Ovary (tissue), 9 donors: ENCODE data around the gene C17orf113. TPM values are rescaled to one million over a fixed set of nuclear protein-coding genes. Genes with fewer than 3 reads are reported as not detected.
"Not testable (repeated sequence)": the region's sequence is repeated elsewhere in the genome, so short reads cannot be mapped to it uniquely, and the experiment has no call there.

Experiments used
- DNase-seq, 5 donors: peaks; one replicate each; pipeline ENCODE4 v3.0.0-alpha.2; 2019 to 2020
- H3K27ac ChIP-seq, 2 donors: fragments of 200-600 bp; one replicate each; pipeline versions ENCODE4 v1.5.1 to v1.8.0; 2019 to 2022
- H3K27me3 ChIP-seq: fragments of 200-600 bp; one replicate; pipeline ENCODE4 v1.8.0; 2022
- H3K36me3 ChIP-seq: fragments of 200-600 bp; sonication (generic); one replicate; pipeline ENCODE4 v1.5.1; 2019
- H3K4me1 ChIP-seq: one replicate; pipeline ENCODE4 v1.8.1; 2013; ENCODE audit warnings: mild to moderate bottlenecking, moderate library complexity; ENCODE audit not compliant: insufficient read depth
- H3K4me3 ChIP-seq: fragments of 200-600 bp; sonication (generic); one replicate; pipeline ENCODE4 v1.5.1; 2017
- H3K9me3 ChIP-seq, 2 donors: fragments of 200-600 bp in 1 of 2; sonication (generic) in 1 of 2; one replicate each; pipeline versions ENCODE4 v1.5.1 to v1.8.1; 2013 to 2019; ENCODE audit warnings: mild to moderate bottlenecking in 1 of 2, moderate library complexity in 1 of 2
- CTCF ChIP-seq, 3 donors: fragments of 450-650 bp in 2 of 3; fragments of 200-600 bp in 1 of 3; IDR thresholded peaks; one replicate each; pipeline versions ENCODE4 v1.5.1 to v1.8.0; 2016 to 2022; ENCODE audit warnings: antibody characterized with exemption in 3 of 3, mild to moderate bottlenecking in 1 of 3
- EP300 ChIP-seq: sonication (generic); formaldehyde crosslinking; IDR thresholded peaks from one replicate; pipeline ENCODE4 v1.6.1; 2017; ENCODE audit warnings: antibody characterized with exemption
- POLR2A ChIP-seq: fragments of 450-650 bp; IDR thresholded peaks from one replicate; pipeline ENCODE4 v1.6.1; 2017; ENCODE audit warnings: antibody characterized with exemption, mild to moderate bottlenecking, moderate library complexity
- WGBS, 3 donors: extraction: QIAGEN DNeasy Blood & Tissue Kit in 1 of 3; methylation state at CpG; one replicate each; pipeline versions ENCODE4 v1.1.5 to v1.1.7; 2013 to 2017; 5-methylcytosine and 5-hydroxymethylcytosine counted together
- intact Hi-C, 4 donors: fragments of 100-400 bp; cut with DNase I; formaldehyde crosslinking; loops; one replicate each; pipeline versions ENCODE4 v1.11.0 to v1.15.1; 2022 to 2023
- polyA plus RNA-seq, 2 donors: library from polyadenylated mRNA; stranded (reverse); fragments of 200-250 nt in 1 of 2; fragments of 350-450 nt in 1 of 2; fragmentation: Illumina TruSeq in 1 of 2; extraction: RNeasy Lipid Tissue Mini Kit (QIAGEN cat#74804) in 1 of 2; gene quantifications; one replicate each; pipeline ENCODE4 v1.2.3, GENCODE V29; 2013 to 2014
- total RNA-seq, 7 donors: library from RNA; depleted of rRNA in 2 of 7; stranded (reverse); fragments of >200 nt in 2 of 7; fragmentation: NEBNext Ultra II Directional in 3 of 7; extraction: Animal tissue kit (Norgen Biotek cat#: 25700) in 3 of 7; gene quantifications; one replicate each; pipeline versions ENCODE4 v1.1.0 to v1.2.4, GENCODE V29; 2016 to 2023
- donor health status: DM: no; HTN: no; CAD: no; lungs with moderate emphysema.
- donor health status: DM: no; HTN: no; CAD: no.
- donor health status: Bipolar disorder and iron deficiency.
- donor health status: DM: yes; HTN: yes; CAD: no.
- donor health status: DM: no; HTN: no; CAD: no.
- donor health status: DM: yes; HTN: yes; CAD: no.

C17orf113 gene
- total and polyA plus RNA-seq, 9 donors = 0.67 to 3.9 (median 2.5) TPM

DNA sequence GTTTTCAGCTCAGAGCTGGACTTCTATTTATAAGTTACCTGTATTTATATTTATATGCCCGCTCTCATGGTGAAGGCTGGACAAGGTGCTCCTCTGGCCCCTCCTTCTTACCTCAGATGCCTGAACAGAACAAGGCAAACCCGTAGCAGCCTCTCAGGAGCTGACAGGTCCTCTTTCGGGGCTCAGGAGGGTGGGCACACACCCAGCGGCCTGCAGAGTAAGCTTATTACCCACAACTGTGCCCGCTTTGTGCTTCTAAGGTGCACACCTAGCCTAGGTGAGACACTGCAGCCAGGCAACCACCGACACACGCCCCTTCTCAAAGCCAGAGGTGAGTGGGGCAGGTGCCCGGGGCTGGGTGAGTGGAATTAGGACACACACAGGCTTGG lies 25.2 kb downstream of the C17orf113 start:
- Histone ChIP-seq H3K36me3 (no peaks in the 10 kb centered on the region), H3K4me1 (peaks cover 5% of the 10 kb centered on the region), H3K27me3 (no peaks in the 10 kb centered on the region), H3K9me3 (no peaks in the 10 kb centered on the region), H3K27ac (no peak overlapping the region), H3K4me3 (no peak overlapping the region)
- TF ChIP-seq EP300 (no peak), CTCF (IDR thresholded peaks at IDR 0.05) (no peak), POLR2A (no peak)
- DNase-seq = no peak
- WGBS, 3 donors = 55 to 64% (median 60%) methylated on average over 8 of the region's 8 CpGs
- intact Hi-C loops = loop anchor here in 3 of 4 donors (2.0 to 5.0 kb wide), 2 partner anchors 92 kb away; no protein-coding TSS in a partner anchor

GRCh38 chr17:42023524-42024349 lies 26.7 kb downstream of the C17orf113 start:
- TF ChIP-seq POLR2A = no peak
- no peak for TF ChIP-seq EP300
- no peak for TF ChIP-seq CTCF (IDR thresholded peaks at IDR 0.05)
- H3K27ac ChIP-seq = no peak overlapping the region

DNA sequence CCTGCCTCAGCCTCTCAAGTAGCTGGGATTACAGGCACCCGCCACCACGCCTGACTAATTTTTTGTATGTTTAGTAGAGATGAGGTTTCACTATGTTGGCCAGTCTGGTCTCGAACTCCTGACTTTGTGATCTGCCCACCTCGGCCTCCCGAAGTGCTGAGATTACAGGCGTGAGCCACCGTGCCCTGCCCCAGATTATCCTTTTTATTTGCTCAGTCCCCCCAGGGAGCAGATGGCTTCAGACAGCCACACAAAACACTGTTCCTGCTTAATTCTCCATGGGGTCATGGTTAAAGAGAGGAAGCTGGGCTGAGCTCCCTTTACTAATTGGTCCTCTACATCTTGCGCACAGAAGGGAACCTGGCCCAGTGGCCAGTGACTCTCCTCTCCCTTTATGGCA lies 29.6 kb downstream of the C17orf113 start:
- Histone ChIP-seq H3K4me1 (peaks cover 12% of the 10 kb centered on the region), H3K4me3 (peak overlapping the region; percentile 99)
- H3K27me3 ChIP-seq, H3K9me3 ChIP-seq, DNase-seq, H3K36me3 ChIP-seq, H3K27ac ChIP-seq: not testable (repeated sequence)
- intact Hi-C loops = loop anchor here in 1 of 4 donors (5.0 kb wide), 1 partner anchor 96 kb away; no protein-coding TSS in a partner anchor
- 73 to 77% (median 76%) methylated on average over 8 of the region's 8 CpGs for WGBS, 3 donors

More at GRCh38 chr17:42023524-42024349, 26.7 kb downstream of the C17orf113 start:
- WGBS, 3 donors = 64 to 75% (median 72%) methylated on average over 15 of the region's 15 CpGs
- peak in 1 of 5 donors; percentile 34 for DNase-seq
- H3K4me1 ChIP-seq = peaks cover 7% of the 10 kb centered on the region
- intact Hi-C loops = loop anchor here in 2 of 4 donors (2.0 to 5.0 kb wide), 2 partner anchors 93 to 94 kb away; no protein-coding TSS in a partner anchor
- no peaks in the 10 kb centered on the region for H3K9me3 ChIP-seq
- H3K27me3 ChIP-seq = no peaks in the 10 kb centered on the region
- no peaks in the 10 kb centered on the region for H3K36me3 ChIP-seq
- no peak overlapping the region for H3K4me3 ChIP-seq

DNA sequence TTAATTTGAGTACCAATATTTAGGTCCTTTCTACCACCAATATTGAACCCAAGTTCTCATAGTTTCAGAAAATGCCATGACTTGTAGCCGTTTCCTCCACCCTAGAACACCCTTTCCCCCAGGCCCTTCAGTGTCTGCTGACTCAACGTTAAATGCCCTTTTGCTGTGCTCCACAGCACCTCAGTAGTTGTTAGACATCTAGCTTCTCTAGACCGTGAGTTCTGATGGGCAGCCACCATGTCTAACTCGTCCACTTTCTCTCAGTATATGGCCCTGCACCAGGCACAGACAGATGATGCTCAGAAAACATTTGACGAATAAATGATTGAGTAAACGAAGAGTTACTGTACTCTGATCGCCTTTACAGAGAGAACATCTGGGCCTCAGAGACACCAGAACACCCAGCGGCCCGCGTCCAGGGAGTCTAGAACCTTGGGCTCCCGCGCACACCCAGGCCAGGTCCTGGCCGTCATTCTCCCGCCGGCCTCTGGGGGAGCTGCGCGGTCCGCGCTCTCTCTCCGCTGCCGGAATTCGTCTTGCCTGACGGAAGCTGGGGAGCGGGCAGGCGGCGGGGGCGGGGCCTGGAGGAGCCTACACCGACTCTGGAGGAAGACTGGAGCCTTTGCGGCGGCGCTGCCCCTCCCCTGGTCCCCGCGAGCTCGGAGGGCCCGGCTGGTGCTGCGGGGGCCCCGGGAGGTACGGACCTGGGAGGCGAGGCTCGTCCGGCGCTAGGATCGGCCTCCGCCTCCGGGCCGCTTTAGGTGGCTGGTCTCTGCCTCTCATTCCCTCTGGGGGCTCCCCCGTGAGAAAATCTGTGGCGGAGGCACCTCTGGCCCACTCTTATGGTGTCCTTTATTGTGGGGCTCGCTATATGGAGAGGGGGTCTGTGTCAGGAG lies 30.6 kb downstream of the C17orf113 start, which contains the start of gene NKIRAS2:
TSS of gene NKIRAS2 (plus strand) at position 582 of the 896 bp plus-strand sequence. CDS start 1,488 bp downstream, outside the sequence.
- peak within 1 kb of the TSS; percentile 3 to 76 for H3K27ac ChIP-seq
- intact Hi-C loops = loop anchor here in 2 of 4 donors (5.0 kb wide), 2 partner anchors 52 to 98 kb away; partner anchors contain the start of gene CNP (in 1 of the 2)
- DNase-seq = peak; percentile 89 to 94 (median 92)
- WGBS, 3 donors = 6 to 10% (median 6%) methylated on average over 29 to 49 of the region's 49 CpGs
- peaks cover 13% of the 10 kb centered on the region for H3K4me1 ChIP-seq
- peak; percentile 52 for TF ChIP-seq POLR2A
- no peak for TF ChIP-seq EP300
- TF ChIP-seq CTCF (IDR thresholded peaks at IDR 0.05) = peak; percentile 92 to 97 (median 92)
- peak within 1 kb of the TSS; percentile 99 for H3K4me3 ChIP-seq
- no peaks in the 10 kb centered on the region for H3K27me3 ChIP-seq
- no peaks in the 10 kb centered on the region for H3K9me3 ChIP-seq
- no peaks in the 10 kb centered on the region for H3K36me3 ChIP-seq
